HCT116 (cell line): ENCODE measurements around the gene RAB4B. TPM values are rescaled to one million over a fixed set of nuclear protein-coding genes. Genes with fewer than 3 reads are reported as not detected.
"Not testable (repeated sequence)": the region's sequence is repeated elsewhere in the genome, so short reads cannot be mapped to it uniquely, and the experiment has no call there.

Source experiments
- ATAC-seq: fragments of 200-7000 bp; cut with Tn5 transposase; 2 replicates; pipeline ENCODE4 v1.9.1; 2020; ENCODE audit warnings: mild to moderate bottlenecking, moderate library complexity
- BruUV-seq: library from RNA; stranded (reverse); fragments of 400-500 nt; replicated peaks from 2 replicates; lab custom pipeline; 2021; lab: Mats Ljungman, UMichigan
- CTCF ChIA-PET: fragments of 300-600 bp; sonication (Branson Sonifier 250); formaldehyde crosslinking; loops from one replicate; lab custom pipeline; 2021; ENCODE audit warnings: antibody characterized with exemption; lab: Charles Lee
- POLR2A ChIA-PET: fragments of 300-600, 350-600 bp; sonication (Branson Sonifier 250); formaldehyde crosslinking; loops from one replicate; lab custom pipeline; 2021; ENCODE audit warnings: antibody characterized with exemption; lab: Charles Lee
- RAD21 ChIA-PET, 2 experiments: fragments of 300-600 bp; sonication (Branson Sonifier 250); formaldehyde crosslinking; loops; one replicate each; lab custom pipeline; 2023; ENCODE audit warnings: low total read pairs in 2 of 2; ENCODE audit not compliant: uncharacterized antibody in 2 of 2, unreplicated experiment in 2 of 2, low non-redundant PET in 1 of 2; lab: Charles Lee
- DNase-seq: peaks from one replicate; pipeline ENCODE4 v3.0.0-alpha.2; 2010; ENCODE audit warnings: low read depth, low spot score
- H2AFZ ChIP-seq: fragments of 200-600 bp; shearing (Covaris generic), sonication (generic); 2 replicates; pipeline ENCODE4 v1.6.1; 2017; ENCODE audit warnings: low read depth, mixed run types, mixed read lengths, antibody characterized with exemption, low read length; ENCODE audit not compliant: poor library complexity, severe bottlenecking
- H3K27ac ChIP-seq: 2 replicates; pipeline ENCODE4 v1.5.1; 2012; ENCODE audit warnings: low read depth, low read length
- H3K27me3 ChIP-seq: fragments of 200-600 bp; sonication (generic); 2 replicates; pipeline ENCODE4 v1.6.1; 2016; ENCODE audit warnings: mixed run types, low read length, mixed read lengths; ENCODE audit not compliant: insufficient read depth
- H3K36me3 ChIP-seq, 2 experiments: fragments of 200-500 bp in 1 of 2; fragments of 200-600 bp in 1 of 2; sonication (Bioruptor generic) in 1 of 2; sonication (generic) in 1 of 2; 2 replicates each; pipeline versions ENCODE4 v1.5.1 to v1.6.1; 2014 to 2016; ENCODE audit warnings: low read length in 2 of 2, inconsistent platforms in 1 of 2, mixed read lengths in 1 of 2, mixed run types in 1 of 2; ENCODE audit not compliant: insufficient read depth in 2 of 2, control insufficient read depth in 1 of 2
- H3K4me1 ChIP-seq, 2 experiments: fragments of 200-600 bp in 1 of 2; sonication (generic) in 1 of 2; 2 replicates each; pipeline versions ENCODE4 v1.5.1 to v1.6.1; 2012 to 2017; ENCODE audit warnings: low read length in 2 of 2, inconsistent platforms in 1 of 2, mild to moderate bottlenecking in 1 of 2, mixed read lengths in 1 of 2, mixed run types in 1 of 2, moderate library complexity in 1 of 2; ENCODE audit not compliant: insufficient read depth in 2 of 2, control insufficient read depth in 1 of 2
- H3K4me2 ChIP-seq: fragments of 200-600 bp; sonication (generic); 2 replicates; pipeline ENCODE4 v1.6.1; 2017; ENCODE audit warnings: mixed run types, low read length, mixed read lengths
- H3K4me3 ChIP-seq, 2 experiments: fragments of 200-600 bp in 1 of 2; sonication (generic) in 1 of 2; replicated peaks in 1 of 2; 2 replicates each; pipeline ENCODE4 v1.5.1; 2011 to 2016; ENCODE audit warnings: low read length in 2 of 2, control low read depth in 1 of 2, low read depth in 1 of 2, mild to moderate bottlenecking in 1 of 2, mixed read lengths in 1 of 2, mixed run types in 1 of 2
- H3K79me2 ChIP-seq: fragments of 200-600 bp; sonication (generic); 2 replicates; pipeline ENCODE4 v1.6.1; 2017; ENCODE audit warnings: mild to moderate bottlenecking, mixed run types, low read length, moderate library complexity, mixed read lengths; ENCODE audit not compliant: insufficient read depth
- H3K9ac ChIP-seq: fragments of 200-600 bp; sonication (generic); 2 replicates; pipeline ENCODE4 v1.6.1; 2016; ENCODE audit warnings: low read length, mixed read lengths
- H3K9me2 ChIP-seq: fragments of 200-600 bp; sonication (generic), shearing (Covaris generic); 2 replicates; pipeline ENCODE4 v1.6.1; 2017; ENCODE audit warnings: mixed run types, mild to moderate bottlenecking, moderate library complexity; ENCODE audit not compliant: insufficient read depth
- H3K9me3 ChIP-seq, 2 experiments: fragments of 200-500 bp in 1 of 2; fragments of 200-600 bp in 1 of 2; sonication (Bioruptor generic) in 1 of 2; sonication (generic) in 1 of 2; 2 replicates each; pipeline ENCODE4 v1.6.1; 2014 to 2017; ENCODE audit warnings: low read length in 2 of 2, mixed read lengths in 2 of 2, inconsistent platforms in 1 of 2, low read depth in 1 of 2, mild to moderate bottlenecking in 1 of 2, mixed run types in 1 of 2, moderate library complexity in 1 of 2; ENCODE audit not compliant: control insufficient read depth in 1 of 2, insufficient read depth in 1 of 2
- H4K20me1 ChIP-seq: fragments of 200-600 bp; sonication (generic), shearing (Covaris generic); 2 replicates; pipeline ENCODE4 v1.6.1; 2017; ENCODE audit warnings: mixed run types, mild to moderate bottlenecking, moderate library complexity; ENCODE audit not compliant: insufficient read depth
- CBX3 ChIP-seq: IDR thresholded peaks from 2 replicates; pipeline ENCODE4 v1.6.1; 2012; ENCODE audit warnings: low read depth
- ELF1 ChIP-seq: IDR thresholded peaks from 2 replicates; pipeline ENCODE4 v1.6.1; 2012; ENCODE audit warnings: low read depth, borderline replicate concordance
- EZH2 ChIP-seq: fragments of 200-600 bp; sonication (generic); IDR thresholded peaks from 2 replicates; pipeline ENCODE4 v1.6.1; 2017; ENCODE audit warnings: antibody characterized with exemption, mixed run types
- EZH2phosphoT487 ChIP-seq: fragments of 200-600 bp; IDR thresholded peaks from 2 replicates; pipeline ENCODE4 v1.6.1; 2018; ENCODE audit warnings: antibody characterized with exemption, borderline replicate concordance
- FOSL1 ChIP-seq: IDR thresholded peaks from 2 replicates; pipeline ENCODE4 v1.6.1; 2012; ENCODE audit warnings: low read depth
- POLR2AphosphoS5 ChIP-seq: IDR thresholded peaks from 2 replicates; pipeline ENCODE4 v1.6.1; 2011; ENCODE audit warnings: mild to moderate bottlenecking, low read depth, low read length, moderate library complexity
- intact Hi-C: fragments of 100-400 bp; cut with micrococcal nuclease; formaldehyde crosslinking; loops from 2 replicates; pipeline ENCODE4 v1.10.0; 2022
- total RNA-seq: library from RNA; stranded (reverse); gene quantifications from one replicate; pipeline ENCODE4 v1.2.1, GENCODE V29; 2021; ENCODE audit not compliant: unreplicated experiment
- TF ChIP-seq, protein P1 (sequence below): IDR thresholded peaks from 2 replicates; pipeline ENCODE4 v1.6.1; 2012

RAB4B gene
- total RNA-seq, 1 experiment from 2014 or later, result 18.7 TPM

GRCh38 chr19:40783711-40784110, 5.7 kb downstream of the RAB4B start:
- ChIA-PET CTCF (no interaction called here), POLR2A (no interaction called here), RAD21 (no interaction called here)
- Histone ChIP-seq H3K27ac (no peak overlapping the region), H3K9ac (no peak overlapping the region), H3K27me3 (no peaks in the 10 kb centered on the region), H3K4me2 (no peak overlapping the region), H3K79me2 (no peaks in the 10 kb centered on the region), H4K20me1 (no peaks in the 10 kb centered on the region), H3K9me3 (no peaks in the 10 kb centered on the region), H3K4me3 (no peak overlapping the region), H3K36me3 (no peaks in the 10 kb centered on the region), H3K4me1 (peaks cover 4 to 6% of the 10 kb centered on the region in 2 experiments), H3K9me2 (no peaks in the 10 kb centered on the region), H2AFZ (no peak overlapping the region)
- ATAC-seq, result no peak
- no TSS peak for BruUV-seq
- intact Hi-C loops, result no loop called here
- DNase-seq, result no peak
- TF ChIP-seq FOSL1 (no peak), ELF1 (no peak), EZH2 (no peak), CBX3 (no peak), POLR2AphosphoS5 (no peak), EZH2phosphoT487 (no peak)
- TF ChIP-seq, protein P1, sequence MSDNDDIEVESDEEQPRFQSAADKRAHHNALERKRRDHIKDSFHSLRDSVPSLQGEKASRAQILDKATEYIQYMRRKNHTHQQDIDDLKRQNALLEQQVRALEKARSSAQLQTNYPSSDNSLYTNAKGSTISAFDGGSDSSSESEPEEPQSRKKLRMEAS, result no peak

- RAD21 ChIA-PET, H3K9me3 ChIP-seq, CTCF ChIA-PET, DNase-seq, H3K36me3 ChIP-seq, H2AFZ ChIP-seq, H3K27ac ChIP-seq, H3K9me2 ChIP-seq, intact Hi-C loops, H3K4me3 ChIP-seq, H3K27me3 ChIP-seq, H3K4me1 ChIP-seq, H3K4me2 ChIP-seq, ATAC-seq, H3K9ac ChIP-seq, POLR2A ChIA-PET, H3K79me2 ChIP-seq, BruUV-seq, H4K20me1 ChIP-seq: not testable (repeated sequence)
Measured at GRCh38 chr19:40784146-40784545, 6.1 kb downstream of the RAB4B start.
